Body of pancreas (tissue), 4 donors: ENCODE data around the gene FOXL2.

Experiments used
- CTCF ChIP-seq, 7 experiments: fragments of 450-650 bp in 4 of 7; fragments of 200-600 bp in 3 of 7; sonication (generic) in 3 of 7; IDR thresholded peaks; one replicate each; pipeline ENCODE4 v1.5.1; 2016 to 2019; ENCODE audit warnings: antibody characterized with exemption in 7 of 7
- POLR2A ChIP-seq, 3 donors: fragments of 450-650 bp; IDR thresholded peaks; one replicate each; pipeline ENCODE4 v1.6.1; 2016; ENCODE audit warnings: antibody characterized with exemption in 3 of 3, mild to moderate bottlenecking in 2 of 3

GRCh38 chr3:138899351-138899991, 47.5 kb downstream of the FOXL2 start:
- TF ChIP-seq CTCF (IDR thresholded peaks at IDR 0.05) (no peak), POLR2A (IDR thresholded peaks at IDR 0.05) (no peak)
